ENCODE data around the gene ATG9B.

GRCh38 chr7:151011097-151011409, 13.2 kb downstream of the ATG9B start:
- TF ChIP-seq CTCF (IDR thresholded peaks at IDR 0.05) = no peak
- TF ChIP-seq POLR2A (IDR thresholded peaks at IDR 0.05) = no peak
